Measurements from ENCODE around the gene CCR9. TPM values are rescaled to one million over a fixed set of nuclear protein-coding genes. Genes with fewer than 3 reads are reported as not detected.

The CCR9 gene
- total RNA-seq, 4 donors from 2014 or later = 0.14 to 1.3 TPM; not detected in 2

GRCh38 chr3:45911511-45912226 lies 25.3 kb downstream of the CCR9 start:
- no peak overlapping the region for H3K27ac ChIP-seq
- TF ChIP-seq POLR2AphosphoS5 (IDR thresholded peaks at IDR 0.05) (no peak), CTCF (IDR thresholded peaks at IDR 0.05) (no peak), EP300 (IDR thresholded peaks at IDR 0.05; ENCODE audit: low read depth) (no peak), POLR2A (IDR thresholded peaks at IDR 0.05) (no peak)

GRCh38 chr3:45912435-45912834 lies 26.1 kb downstream of the CCR9 start:
- H3K9me3 ChIP-seq = no peaks in the 10 kb centered on the region
- peaks cover 0 to 6% (median 0%) of the 10 kb centered on the region in 4 donors for H3K4me1 ChIP-seq
- 80 to 93% methylated on average over 2 to 6 of the region's 6 CpGs for WGBS, 2 donors (ENCODE audit: low coverage in 1 of 2)
- DNase-seq = no peak
- H3K27me3 ChIP-seq = no peaks in the 10 kb centered on the region
- TF ChIP-seq POLR2A (IDR thresholded peaks at IDR 0.05) (no peak), CTCF (IDR thresholded peaks at IDR 0.05) (no peak), EP300 (IDR thresholded peaks at IDR 0.05; ENCODE audit: low read depth) (no peak), POLR2AphosphoS5 (IDR thresholded peaks at IDR 0.05) (no peak)
- H3K4me3 ChIP-seq = no peak overlapping the region
- no peaks in the 10 kb centered on the region for H3K36me3 ChIP-seq
- in situ Hi-C loops (cut with MboI; ENCODE audit: low pct_ligation_motif_present in 1 of 4, low pct_unique_long_range_greater_than_20kb in 1 of 4, low sequenced_read_pairs in 3 of 4) (no loop called here), intact Hi-C loops (cut with DNase I; ENCODE audit: low total_unique reads) (no loop called here)
- H3K27ac ChIP-seq = no peak overlapping the region

More at GRCh38 chr3:45911511-45912226, 25.3 kb downstream of the CCR9 start:
- in situ Hi-C loops (cut with MboI; ENCODE audit: low pct_ligation_motif_present in 1 of 4, low pct_unique_long_range_greater_than_20kb in 1 of 4, low sequenced_read_pairs in 3 of 4) = no loop called here
- WGBS, 2 donors (ENCODE audit: low coverage in 1 of 2) = 91 to 93% methylated on average over 5 to 11 of the region's 11 CpGs
- intact Hi-C loops (cut with DNase I; ENCODE audit: low total_unique reads) = no loop called here
- no peak for DNase-seq
- H3K9me3 ChIP-seq = no peaks in the 10 kb centered on the region
- H3K36me3 ChIP-seq = no peaks in the 10 kb centered on the region
- H3K27me3 ChIP-seq = no peaks in the 10 kb centered on the region
- no peak overlapping the region for H3K4me3 ChIP-seq
- H3K4me1 ChIP-seq = peaks cover 0 to 6% (median 2%) of the 10 kb centered on the region in 4 donors

GRCh38 chr3:45914362-45915058 lies 28.2 kb downstream of the CCR9 start:
- TF ChIP-seq POLR2A (IDR thresholded peaks at IDR 0.05) (no peak), EP300 (IDR thresholded peaks at IDR 0.05; ENCODE audit: low read depth) (no peak), CTCF (IDR thresholded peaks at IDR 0.05) (no peak), POLR2AphosphoS5 (IDR thresholded peaks at IDR 0.05) (no peak)
- Histone ChIP-seq H3K4me1 (peaks cover 0 to 6% (median 0%) of the 10 kb centered on the region in 4 donors), H3K36me3 (no peaks in the 10 kb centered on the region), H3K27me3 (no peaks in the 10 kb centered on the region), H3K9me3 (no peaks in the 10 kb centered on the region), H3K4me3 (no peak overlapping the region), H3K27ac (peak overlapping the region in 1 of 4 donors; percentile 28)
- intact Hi-C loops (cut with DNase I; ENCODE audit: low total_unique reads) = no loop called here
- no peak for DNase-seq
- in situ Hi-C loops (cut with MboI; ENCODE audit: low pct_ligation_motif_present in 1 of 4, low pct_unique_long_range_greater_than_20kb in 1 of 4, low sequenced_read_pairs in 3 of 4) = no loop called here
- WGBS, 2 donors (ENCODE audit: low coverage in 1 of 2) = 83 to 100% methylated on average over 2 to 7 of the region's 7 CpGs

GRCh38 chr3:45915059-45915439 lies 28.7 kb downstream of the CCR9 start:
- no peak overlapping the region for H3K4me3 ChIP-seq
- H3K36me3 ChIP-seq = no peaks in the 10 kb centered on the region
- H3K27ac ChIP-seq = peak overlapping the region in 1 of 4 donors; percentile 28
- no peak for DNase-seq
- whole genome bisulfite sequencing, 2 donors (ENCODE audit: low coverage in 1 of 2) = 85% methylated on average over 9 of the region's 9 CpGs; no CpG with 5 or more reads in 1 of the 2 donors
- in situ Hi-C loops (cut with MboI; ENCODE audit: low pct_ligation_motif_present in 1 of 4, low pct_unique_long_range_greater_than_20kb in 1 of 4, low sequenced_read_pairs in 3 of 4) (no loop called here), intact Hi-C loops (cut with DNase I; ENCODE audit: low total_unique reads) (no loop called here)
- H3K9me3 ChIP-seq = no peaks in the 10 kb centered on the region
- TF ChIP-seq POLR2AphosphoS5 (IDR thresholded peaks at IDR 0.05) (no peak), CTCF (IDR thresholded peaks at IDR 0.05) (no peak), EP300 (IDR thresholded peaks at IDR 0.05; ENCODE audit: low read depth) (no peak), POLR2A (IDR thresholded peaks at IDR 0.05) (no peak)
- H3K4me1 ChIP-seq = peaks cover 0 to 6% (median 0%) of the 10 kb centered on the region in 4 donors
- H3K27me3 ChIP-seq = no peaks in the 10 kb centered on the region

Measured in transverse colon (tissue), 4 donors.